ENCODE data around the gene WNT5B.

The WNT5B gene

DNA sequence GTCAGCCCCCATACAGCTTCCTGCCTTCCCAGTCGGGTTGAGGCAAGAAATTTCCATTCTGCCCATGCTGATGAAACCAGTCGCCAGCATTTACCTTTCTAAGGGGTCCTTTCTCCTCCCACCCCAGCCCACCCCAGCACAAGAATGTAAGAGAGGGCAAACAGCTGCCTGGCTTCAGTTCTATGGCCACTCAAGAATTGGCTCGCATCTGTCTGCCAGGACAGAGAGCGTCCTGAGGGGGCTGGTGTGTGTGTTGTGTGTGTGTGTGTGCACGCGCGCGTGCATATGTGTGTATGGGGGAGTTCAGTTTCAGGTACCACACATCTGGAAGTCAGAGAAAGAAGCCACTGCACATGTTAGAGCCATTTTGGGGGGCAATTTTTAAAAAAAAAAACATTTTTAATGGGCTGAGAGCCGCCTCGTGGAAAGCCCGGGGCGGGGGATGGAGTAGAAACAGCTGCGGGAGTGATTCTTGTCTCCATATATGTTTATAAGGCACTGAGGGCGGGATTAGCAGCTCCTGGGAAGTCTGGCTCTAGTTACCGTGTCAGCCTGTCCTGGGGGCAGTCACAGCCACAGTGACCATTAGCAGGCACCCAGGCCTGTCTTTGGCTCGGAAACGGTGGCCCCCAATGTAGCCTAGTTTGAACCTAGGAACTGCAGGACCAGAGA lies at the start of gene WNT5B:
TSS of gene WNT5B (plus strand) at position 566 of the 672 bp plus-strand sequence. CDS start 2,124 bp downstream, outside the sequence.
- DNase-seq = no peak

DNA sequence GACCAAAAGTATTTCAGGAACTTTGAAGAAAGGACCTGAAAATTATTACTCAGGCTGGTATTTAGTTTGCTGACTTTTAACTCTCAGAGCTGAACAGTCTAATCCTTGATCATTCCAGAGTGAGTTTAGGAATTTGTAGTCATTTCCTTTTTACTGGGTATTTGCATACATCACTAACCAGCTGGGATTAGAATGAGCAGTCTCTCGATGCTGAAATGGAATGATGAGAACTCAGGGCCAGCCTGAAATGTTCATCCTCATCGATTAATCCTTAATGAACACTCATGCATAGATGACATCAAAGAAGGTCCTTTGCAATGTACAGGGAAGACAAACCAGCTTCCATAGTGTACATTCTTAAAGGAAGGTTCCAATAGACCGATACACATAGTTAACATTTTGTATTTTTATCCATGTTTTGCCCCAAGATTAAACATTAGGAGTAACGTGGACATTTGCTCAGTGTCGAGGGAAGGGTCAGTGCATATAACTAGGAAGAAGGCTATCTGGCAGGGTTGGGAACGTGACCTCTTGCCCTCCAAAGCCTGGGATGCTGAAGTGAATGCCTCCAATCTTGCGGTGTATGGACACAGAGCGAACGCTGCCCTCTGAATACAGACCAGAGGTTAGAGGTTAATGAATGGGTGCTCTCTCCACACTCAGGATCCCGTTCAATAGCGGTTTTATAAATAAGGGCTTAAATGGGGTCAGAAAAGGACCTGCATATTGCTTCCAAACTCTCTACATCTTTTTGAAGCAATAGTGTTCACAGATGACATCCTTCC lies 49.2 kb upstream of the WNT5B start:
- DNase-seq = no peak

- DNase-seq = no peak
Observed at GRCh38 chr12:1580526-1580925, 48.5 kb upstream of the WNT5B start.

DNA sequence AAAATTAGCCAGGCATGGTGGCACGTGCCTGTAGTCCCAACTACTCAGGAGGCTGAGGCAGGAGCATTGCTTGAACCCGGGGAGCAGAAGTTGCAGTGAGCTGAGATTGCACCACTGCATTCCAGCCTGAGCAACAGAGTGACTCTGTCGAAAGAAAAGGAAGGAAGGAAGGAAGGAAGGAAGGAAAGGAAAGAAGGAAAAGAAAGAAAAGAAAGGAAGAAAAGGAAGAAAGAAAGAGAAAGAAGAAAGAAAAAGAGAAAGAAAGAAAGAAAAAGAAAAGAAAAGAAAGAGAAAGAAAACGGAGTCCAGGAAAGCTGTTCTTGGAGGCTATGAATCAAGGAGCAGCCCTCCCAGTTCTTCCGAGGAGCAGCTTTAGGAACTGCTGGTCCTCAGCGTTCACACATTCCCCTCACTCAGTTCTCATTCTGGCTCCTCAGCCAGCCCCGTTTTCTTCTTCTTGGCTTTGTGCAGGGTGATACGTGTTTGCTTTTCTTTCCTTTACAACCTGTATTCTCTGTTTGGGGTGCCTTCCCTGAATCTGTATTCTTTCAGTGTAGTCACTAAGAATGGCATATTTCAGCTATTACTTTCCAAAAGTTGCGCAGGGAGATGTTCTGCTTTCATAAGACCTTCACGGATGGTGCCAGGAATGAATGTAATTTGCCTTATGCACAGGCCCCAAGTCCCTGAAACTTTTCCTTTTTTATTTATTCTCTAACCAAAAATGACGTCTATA lies 46.9 kb upstream of the WNT5B start:
- DNase-seq = no peak

GRCh38 chr12:1582709-1583050 lies 46.4 kb upstream of the WNT5B start:
- no peak for DNase-seq

DNA sequence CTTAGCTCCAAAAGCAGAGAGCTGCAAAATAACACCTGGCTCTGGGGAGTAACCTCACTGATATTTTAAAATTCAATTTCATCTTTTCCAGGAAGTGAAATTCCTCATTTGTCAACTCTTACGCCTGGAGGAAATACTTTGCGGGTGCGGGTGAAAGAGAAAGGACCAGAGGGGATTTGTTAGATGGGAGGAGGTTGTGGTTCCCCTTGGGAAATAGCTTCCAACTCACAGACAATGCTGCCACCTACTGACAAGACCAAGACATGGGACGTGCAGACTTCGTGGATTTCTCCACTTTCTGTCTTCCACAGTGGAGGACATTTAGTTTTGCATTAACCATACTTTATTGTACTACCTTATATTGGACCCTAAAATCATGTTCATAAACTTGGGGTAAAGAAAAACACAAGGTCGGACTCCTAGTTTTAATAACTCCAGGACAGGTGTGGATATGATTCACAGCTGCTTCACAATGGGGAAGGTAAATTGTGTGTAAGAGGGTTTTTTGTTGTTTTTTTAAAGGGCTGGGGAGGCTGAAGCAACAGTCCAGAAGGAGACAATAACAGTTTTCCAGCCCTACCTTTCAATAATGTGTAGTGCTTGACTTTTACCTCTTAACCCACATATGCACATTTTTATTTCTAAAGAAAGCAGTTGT lies 45.5 kb upstream of the WNT5B start:
- peak; percentile 81 for DNase-seq

- DNase-seq = no peak
Observed at GRCh38 chr12:1584326-1584725, 44.7 kb upstream of the WNT5B start.

- DNase-seq = no peak
Observed at GRCh38 chr12:1587927-1588574, 41.0 kb upstream of the WNT5B start.

- DNase-seq = no peak
Observed at GRCh38 chr12:1588575-1588947, 40.5 kb upstream of the WNT5B start.

GRCh38 chr12:1590221-1590979 lies 38.6 kb upstream of the WNT5B start:
- DNase-seq = no peak

GRCh38 chr12:1591034-1591433 lies 38.0 kb upstream of the WNT5B start:
- DNase-seq = no peak

DNA sequence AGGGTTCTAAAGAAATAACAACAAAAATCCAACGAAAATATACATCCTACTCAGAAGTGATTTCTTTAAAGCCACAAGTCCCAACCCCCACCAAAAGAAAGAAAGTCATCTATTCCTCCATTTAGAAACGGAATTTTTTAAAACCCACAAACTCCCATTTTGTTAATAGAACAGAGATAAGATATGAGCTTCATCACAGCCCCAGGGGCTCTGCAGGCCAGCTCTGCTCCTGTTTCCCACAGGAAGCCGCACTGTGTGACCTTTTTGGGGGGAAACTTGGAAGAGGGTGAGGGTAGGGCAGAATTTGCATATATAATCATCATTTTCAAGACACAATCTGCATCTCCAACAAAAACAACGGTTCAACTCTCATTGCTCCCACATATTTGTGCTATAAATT lies 37.5 kb upstream of the WNT5B start:
- no peak for DNase-seq

GRCh38 chr12:1592444-1593173 lies 36.4 kb upstream of the WNT5B start:
- no peak for DNase-seq

DNA sequence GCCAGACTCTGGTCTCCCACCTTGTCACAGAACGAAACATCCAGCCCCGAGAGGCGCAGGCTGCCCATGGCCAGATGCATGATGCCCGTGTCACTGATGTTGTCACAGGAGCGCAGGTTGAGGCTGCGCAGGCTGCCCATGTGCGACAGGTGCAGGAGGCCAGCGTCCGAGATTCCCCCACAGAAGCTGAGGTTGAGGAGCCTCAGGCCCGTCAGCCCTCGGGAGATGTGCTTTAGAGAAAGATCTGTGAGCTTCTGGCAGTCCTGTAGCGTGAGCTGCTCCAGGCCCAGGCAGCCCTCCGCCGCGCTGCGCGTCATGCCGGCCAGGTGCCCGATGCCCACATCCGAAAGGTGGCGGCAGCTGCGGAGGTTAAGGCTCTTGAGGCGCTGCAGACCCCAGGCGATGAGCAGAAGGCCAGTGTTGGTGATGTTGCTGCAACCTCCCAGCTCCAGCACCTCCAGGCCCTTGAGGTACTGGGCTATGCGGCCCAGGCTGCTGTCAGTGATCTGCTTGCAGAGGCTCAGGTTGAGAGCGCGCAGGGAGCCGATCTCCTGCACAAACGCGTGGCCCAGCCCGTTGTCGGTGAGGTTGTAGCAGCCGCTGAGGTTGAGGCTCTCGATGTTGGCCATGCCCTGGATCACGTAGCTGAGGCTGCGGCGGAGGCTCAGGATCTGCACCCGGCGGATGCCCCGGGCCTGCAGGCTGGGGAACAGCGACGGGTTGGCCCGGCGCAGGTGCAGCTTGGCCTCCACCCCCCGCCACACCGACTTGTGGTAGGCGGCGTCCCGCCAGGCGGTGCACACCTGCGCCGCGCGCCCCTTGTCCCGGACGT lies 35.6 kb upstream of the WNT5B start:
- DNase-seq = no peak

- DNase-seq = no peak
Observed at GRCh38 chr12:1594006-1594260, 35.1 kb upstream of the WNT5B start.

DNA sequence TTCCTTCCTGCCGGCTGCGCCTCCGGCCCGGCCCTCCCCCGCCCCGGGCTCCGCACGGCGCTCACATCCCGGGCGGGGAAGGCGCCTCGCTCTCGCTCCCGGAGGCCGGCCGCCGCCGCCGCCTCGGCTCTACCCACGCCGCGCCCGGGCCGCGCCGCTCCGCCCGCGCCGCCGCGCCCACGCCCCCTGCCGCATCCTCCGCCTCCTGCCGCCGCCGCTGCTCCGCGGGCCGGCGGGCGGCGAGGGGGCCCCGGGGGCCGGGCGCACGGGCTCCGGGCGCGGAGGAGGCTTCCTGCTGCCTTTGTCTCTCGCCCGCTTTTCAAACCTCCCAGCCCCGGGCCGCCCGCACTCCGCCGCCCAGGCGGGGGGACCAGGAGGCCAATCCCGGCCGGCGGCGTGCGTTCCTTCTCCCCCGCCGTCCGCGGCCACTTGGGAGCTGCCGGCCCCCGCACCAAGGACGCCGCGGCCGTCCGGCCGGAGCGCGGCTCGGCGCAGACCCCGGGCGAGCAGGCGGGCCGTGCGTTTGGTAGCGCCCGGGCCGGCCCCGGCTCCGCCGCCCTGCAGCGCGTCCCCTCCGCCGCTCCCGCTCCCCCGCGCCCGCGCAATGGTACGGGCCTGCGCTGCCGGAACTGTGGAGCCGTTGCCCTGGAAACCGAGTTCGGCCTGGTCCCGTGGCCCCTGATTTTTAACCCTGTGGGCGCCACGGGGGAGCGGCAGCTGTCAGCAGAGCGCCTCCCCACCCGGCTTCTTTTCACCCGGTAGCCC lies 34.6 kb upstream of the WNT5B start, which contains the start of gene FBXL14:
TSS of gene FBXL14 (minus strand) at position 321 of the 765 bp plus-strand sequence. CDS start 515 bp downstream, outside the sequence.
- peak; percentile 94 for DNase-seq

- DNase-seq = no peak
Observed at GRCh38 chr12:1595026-1595561, 33.9 kb upstream of the WNT5B start.

GRCh38 chr12:1595690-1596347 lies 33.2 kb upstream of the WNT5B start:
- DNase-seq = no peak

GRCh38 chr12:1598757-1599156 lies 30.3 kb upstream of the WNT5B start:
- DNase-seq = no peak

Data from right forelimb (tissue), 1 donor.